GM23338 (cell line): ENCODE data around the gene TLR3. TPM values are rescaled to one million over a fixed set of nuclear protein-coding genes. Genes with fewer than 3 reads are reported as not detected.
A peak's percentile ranks its signal among the peaks of the same experiment; 100 is the strongest.

Experiments used
- ATAC-seq: fragments of 200-7000 bp; cut with Tn5 transposase; 3 replicates; pipeline ENCODE4 v1.9.1; 2020
- DNase-seq: peaks from one replicate; pipeline ENCODE4 v3.0.0-alpha.2; 2015; ENCODE audit warnings: low spot score
- H2AFZ ChIP-seq: fragments of 200-600 bp; sonication (generic); 2 replicates; pipeline ENCODE4 v1.8.0; 2016; ENCODE audit warnings: antibody characterized with exemption, mild to moderate bottlenecking, moderate library complexity
- H3F3A ChIP-seq: fragments of 200-600 bp; sonication (generic); replicated peaks from 2 replicates; pipeline ENCODE4 v1.8.0; 2017; ENCODE audit warnings: antibody characterized with exemption, mixed run types, low read depth
- H3K27ac ChIP-seq: fragments of 200-600 bp; sonication (generic); 2 replicates; pipeline ENCODE4 v1.6.1; 2016; ENCODE audit warnings: low read depth
- H3K27me3 ChIP-seq: fragments of 200-600 bp; sonication (generic); 2 replicates; pipeline ENCODE4 v1.8.0; 2016; ENCODE audit warnings: mild to moderate bottlenecking, mixed run types, moderate library complexity; ENCODE audit not compliant: insufficient read depth
- H3K36me3 ChIP-seq: fragments of 200-600 bp; sonication (generic); 2 replicates; pipeline ENCODE4 v1.8.0; 2016; ENCODE audit warnings: mild to moderate bottlenecking; ENCODE audit not compliant: insufficient read depth
- H3K4me1 ChIP-seq: fragments of 200-600 bp; sonication (generic); 2 replicates; pipeline ENCODE4 v1.8.0; 2016; ENCODE audit warnings: mild to moderate bottlenecking, moderate library complexity; ENCODE audit not compliant: insufficient read depth
- H3K4me2 ChIP-seq: fragments of 200-600 bp; sonication (generic); 2 replicates; pipeline ENCODE4 v1.7.1; 2017; ENCODE audit warnings: mixed run types
- H3K4me3 ChIP-seq: fragments of 200-600 bp; sonication (generic); 2 replicates; pipeline ENCODE4 v1.6.1; 2016; ENCODE audit warnings: mixed run types
- H3K79me2 ChIP-seq: fragments of 200-600 bp; sonication (generic); replicated peaks from 2 replicates; pipeline ENCODE4 v1.8.0; 2017; ENCODE audit warnings: mild to moderate bottlenecking; ENCODE audit not compliant: insufficient read depth
- H3K9me2 ChIP-seq: fragments of 200-600 bp; sonication (generic); 2 replicates; pipeline ENCODE4 v1.8.0; 2017; ENCODE audit not compliant: insufficient read depth
- H4K20me1 ChIP-seq: fragments of 200-600 bp; sonication (generic); replicated peaks from 2 replicates; pipeline ENCODE4 v1.8.0; 2017; ENCODE audit warnings: mild to moderate bottlenecking; ENCODE audit not compliant: insufficient read depth
- H3K27ac Mint-ChIP-seq: 2 replicates; pipeline ENCODE4 v1.8.0; 2020; ENCODE audit warnings: inconsistent platforms, mild to moderate bottlenecking, moderate library complexity, mixed read lengths
- H3K27me3 Mint-ChIP-seq: 3 replicates; pipeline ENCODE4 v1.8.0; 2022; ENCODE audit warnings: low read depth, mild to moderate bottlenecking, moderate library complexity, mixed read lengths, inconsistent platforms; ENCODE audit not compliant: insufficient read depth, poor library complexity
- H3K36me3 Mint-ChIP-seq: 3 replicates; pipeline ENCODE4 v1.8.0; 2021; ENCODE audit warnings: low read depth, mild to moderate bottlenecking, inconsistent platforms, moderate library complexity, mixed read lengths
- H3K4me1 Mint-ChIP-seq: 3 replicates; pipeline ENCODE4 v1.8.0; 2020; ENCODE audit warnings: mild to moderate bottlenecking, inconsistent platforms, mixed read lengths
- H3K4me3 Mint-ChIP-seq: 3 replicates; pipeline ENCODE4 v1.8.0; 2021; ENCODE audit warnings: moderate library complexity, mild to moderate bottlenecking, inconsistent platforms, mixed read lengths
- H3K9me3 Mint-ChIP-seq: 3 replicates; pipeline ENCODE4 v1.8.0; 2020; ENCODE audit warnings: moderate library complexity, mild to moderate bottlenecking, inconsistent platforms, mixed read lengths
- CREB1 ChIP-seq: fragments of 250-450 bp; sonication (Bioruptor Pico); IDR thresholded peaks from 2 replicates; pipeline ENCODE4 v1.5.0; 2020; ENCODE audit warnings: low read depth, mild to moderate bottlenecking, moderate library complexity
- NANOG ChIP-seq: IDR thresholded peaks from 2 replicates; pipeline ENCODE4 v1.6.1; 2016; ENCODE audit warnings: antibody characterized with exemption, borderline replicate concordance
- POLR2AphosphoS5 ChIP-seq: IDR thresholded peaks from 2 replicates; pipeline ENCODE4 v1.6.1; 2016; ENCODE audit warnings: antibody characterized with exemption, low read depth
- STAT1 ChIP-seq: IDR thresholded peaks from one replicate; pipeline ENCODE4 v1.6.1; 2016; ENCODE audit warnings: antibody characterized with exemption; ENCODE audit not compliant: unreplicated experiment
- ZNF114 ChIP-seq: fragments of 250-450 bp; sonication (Bioruptor Pico); IDR thresholded peaks from 2 replicates; pipeline ENCODE4 v1.5.0; 2020; ENCODE audit warnings: mild to moderate bottlenecking, moderate library complexity
- ZNF331 ChIP-seq: fragments of 250-450 bp; sonication (Bioruptor Pico); IDR thresholded peaks from 2 replicates; pipeline ENCODE4 v1.5.0; 2020; ENCODE audit warnings: low read depth, mild to moderate bottlenecking, moderate library complexity
- polyA plus RNA-seq: library from polyadenylated mRNA; unstranded; fragments of >200 nt; fragmentation: Nextera tagmentation; extraction: Ambion mirVana; gene quantifications from 2 replicates; pipeline ENCODE4 v1.2.1, GENCODE V29; 2016
- total RNA-seq: library from RNA; depleted of rRNA; stranded (reverse); fragments of >200 nt; shearing (Covaris generic); gene quantifications from 2 replicates; pipeline ENCODE4 v1.2.3, GENCODE V29; 2014
- TF ChIP-seq, protein P1 (sequence below): IDR thresholded peaks from one replicate; pipeline ENCODE4 v1.6.1; 2018; ENCODE audit warnings: antibody characterized with exemption; ENCODE audit not compliant: unreplicated experiment
- TF ChIP-seq, protein P2 (sequence below): IDR thresholded peaks from 2 replicates; pipeline ENCODE4 v1.6.1; 2016; ENCODE audit warnings: antibody characterized with exemption

TLR3 gene
- total and polyA plus RNA-seq, 2 experiments from 2014 or later: 0.32 to 0.38 TPM

DNA sequence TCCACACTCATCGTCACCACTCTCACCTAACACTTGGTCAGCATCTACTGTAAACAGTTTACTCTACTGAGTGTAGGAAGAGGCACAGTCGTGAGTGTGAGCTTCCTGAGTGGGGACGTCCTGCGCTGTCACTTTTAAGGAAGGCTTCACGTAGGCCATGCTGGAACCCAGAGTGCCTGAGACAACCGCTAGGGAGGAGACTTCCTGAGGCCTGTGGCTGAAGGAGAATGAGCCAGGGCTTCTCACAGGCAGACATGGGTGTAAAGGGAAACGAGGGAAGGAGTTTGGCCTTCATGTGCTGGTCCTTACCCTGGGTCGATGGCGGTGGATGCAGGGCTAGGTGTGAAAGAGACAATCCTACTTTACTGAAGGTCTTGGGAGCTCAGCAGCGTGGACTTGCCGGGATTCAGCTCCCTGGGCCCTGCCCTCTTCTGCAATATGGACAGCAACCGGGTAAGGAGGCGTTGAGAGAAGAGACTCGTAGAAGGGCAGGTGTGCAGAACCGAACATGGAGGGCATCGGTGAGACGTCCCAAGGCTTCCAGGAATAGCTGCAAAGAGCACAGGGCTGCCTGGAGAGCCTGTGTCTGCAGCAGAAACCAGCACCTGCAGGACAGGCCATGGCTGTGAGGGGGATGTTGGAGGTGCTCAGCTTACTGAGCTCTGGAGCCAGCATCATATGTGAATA, 48.7 kb upstream of the TLR3 start:
- peaks cover 2% of the 10 kb centered on the region; the same call in 1 of the 2 replicates for H3F3A ChIP-seq
- H3K9me3 Mint-ChIP-seq: peaks cover 9% of the 10 kb centered on the region; the same call in 2 of the 3 replicates

DNA sequence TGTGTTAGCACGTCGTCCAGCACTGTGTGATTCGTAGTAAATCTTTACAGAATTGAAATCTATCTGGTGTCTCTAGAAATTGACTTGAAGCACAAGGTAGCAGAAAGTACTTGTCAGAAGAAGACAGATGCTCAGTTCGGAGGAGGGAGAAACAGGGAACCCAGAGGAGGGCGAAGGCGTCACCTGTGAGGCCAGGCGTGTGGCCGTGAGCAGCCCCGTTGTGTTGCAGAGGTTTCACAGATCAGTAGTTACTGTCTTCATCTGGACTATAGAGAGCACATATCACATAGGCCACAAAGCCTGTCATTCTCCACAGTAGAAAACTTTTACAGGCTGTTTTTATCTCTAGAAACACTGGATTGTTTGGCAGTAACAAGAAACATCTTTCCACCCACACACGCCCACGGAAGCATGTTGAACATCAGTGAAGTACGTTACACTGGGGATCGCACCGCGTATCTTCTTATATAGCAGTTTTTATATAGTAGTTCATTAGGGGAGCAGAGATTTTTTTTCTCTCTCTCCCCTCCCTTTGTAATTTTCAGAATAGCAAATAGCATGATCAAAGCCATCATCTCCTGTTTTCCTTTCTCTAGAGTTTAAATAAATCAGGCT, 48.1 kb upstream of the TLR3 start:
- H3K4me3 Mint-ChIP-seq: no peak overlapping the region
- peaks cover 4% of the 10 kb centered on the region; the same call in 1 of the 2 replicates for H3K4me1 ChIP-seq
- no peak overlapping the region for H3K27ac ChIP-seq
- peaks cover 10% of the 10 kb centered on the region for H3K27me3 Mint-ChIP-seq
- DNase-seq: no peak
- H3K4me3 ChIP-seq: no peak overlapping the region
- H3K36me3 Mint-ChIP-seq: peaks cover 13% of the 10 kb centered on the region
- no peak overlapping the region for H3K27ac Mint-ChIP-seq
- no peak overlapping the region for H2AFZ ChIP-seq
- TF ChIP-seq, protein P1, sequence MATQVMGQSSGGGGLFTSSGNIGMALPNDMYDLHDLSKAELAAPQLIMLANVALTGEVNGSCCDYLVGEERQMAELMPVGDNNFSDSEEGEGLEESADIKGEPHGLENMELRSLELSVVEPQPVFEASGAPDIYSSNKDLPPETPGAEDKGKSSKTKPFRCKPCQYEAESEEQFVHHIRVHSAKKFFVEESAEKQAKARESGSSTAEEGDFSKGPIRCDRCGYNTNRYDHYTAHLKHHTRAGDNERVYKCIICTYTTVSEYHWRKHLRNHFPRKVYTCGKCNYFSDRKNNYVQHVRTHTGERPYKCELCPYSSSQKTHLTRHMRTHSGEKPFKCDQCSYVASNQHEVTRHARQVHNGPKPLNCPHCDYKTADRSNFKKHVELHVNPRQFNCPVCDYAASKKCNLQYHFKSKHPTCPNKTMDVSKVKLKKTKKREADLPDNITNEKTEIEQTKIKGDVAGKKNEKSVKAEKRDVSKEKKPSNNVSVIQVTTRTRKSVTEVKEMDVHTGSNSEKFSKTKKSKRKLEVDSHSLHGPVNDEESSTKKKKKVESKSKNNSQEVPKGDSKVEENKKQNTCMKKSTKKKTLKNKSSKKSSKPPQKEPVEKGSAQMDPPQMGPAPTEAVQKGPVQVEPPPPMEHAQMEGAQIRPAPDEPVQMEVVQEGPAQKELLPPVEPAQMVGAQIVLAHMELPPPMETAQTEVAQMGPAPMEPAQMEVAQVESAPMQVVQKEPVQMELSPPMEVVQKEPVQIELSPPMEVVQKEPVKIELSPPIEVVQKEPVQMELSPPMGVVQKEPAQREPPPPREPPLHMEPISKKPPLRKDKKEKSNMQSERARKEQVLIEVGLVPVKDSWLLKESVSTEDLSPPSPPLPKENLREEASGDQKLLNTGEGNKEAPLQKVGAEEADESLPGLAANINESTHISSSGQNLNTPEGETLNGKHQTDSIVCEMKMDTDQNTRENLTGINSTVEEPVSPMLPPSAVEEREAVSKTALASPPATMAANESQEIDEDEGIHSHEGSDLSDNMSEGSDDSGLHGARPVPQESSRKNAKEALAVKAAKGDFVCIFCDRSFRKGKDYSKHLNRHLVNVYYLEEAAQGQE: no peak
- no peak for TF ChIP-seq NANOG
- peaks cover 16% of the 10 kb centered on the region for H3K9me3 Mint-ChIP-seq
- no peaks in the 10 kb centered on the region for H4K20me1 ChIP-seq
- no peak overlapping the region for H3K4me2 ChIP-seq
- H3K79me2 ChIP-seq: no peaks in the 10 kb centered on the region
- no peaks in the 10 kb centered on the region for H3F3A ChIP-seq
- H3K27me3 ChIP-seq: no peaks in the 10 kb centered on the region
- ATAC-seq: no peak
- no peaks in the 10 kb centered on the region for H3K9me2 ChIP-seq
- no peaks in the 10 kb centered on the region for H3K36me3 ChIP-seq
- H3K4me1 Mint-ChIP-seq: peaks cover 19% of the 10 kb centered on the region

More for the DNA sequence above, 48.7 kb upstream of the TLR3 start:
- no peaks in the 10 kb centered on the region for H3K36me3 ChIP-seq
- no peak overlapping the region for H3K4me2 ChIP-seq
- H4K20me1 ChIP-seq: no peaks in the 10 kb centered on the region
- Mint-ChIP-seq H3K27ac (no peak overlapping the region), H3K27me3 (peaks cover 6% of the 10 kb centered on the region), H3K36me3 (peaks cover 9% of the 10 kb centered on the region), H3K4me3 (no peak overlapping the region), H3K4me1 (peaks cover 21% of the 10 kb centered on the region)
- H3K4me3 ChIP-seq: no peak overlapping the region
- H3K79me2 ChIP-seq: no peaks in the 10 kb centered on the region
- no peak for TF ChIP-seq ZNF114 (CRISPR knock-in tag)
- TF ChIP-seq, protein P1: no peak
- no peak for TF ChIP-seq POLR2AphosphoS5
- TF ChIP-seq STAT1: no peak
- TF ChIP-seq NANOG: no peak
- no peak for TF ChIP-seq CREB1 (CRISPR knock-in tag)
- TF ChIP-seq, protein P2, sequence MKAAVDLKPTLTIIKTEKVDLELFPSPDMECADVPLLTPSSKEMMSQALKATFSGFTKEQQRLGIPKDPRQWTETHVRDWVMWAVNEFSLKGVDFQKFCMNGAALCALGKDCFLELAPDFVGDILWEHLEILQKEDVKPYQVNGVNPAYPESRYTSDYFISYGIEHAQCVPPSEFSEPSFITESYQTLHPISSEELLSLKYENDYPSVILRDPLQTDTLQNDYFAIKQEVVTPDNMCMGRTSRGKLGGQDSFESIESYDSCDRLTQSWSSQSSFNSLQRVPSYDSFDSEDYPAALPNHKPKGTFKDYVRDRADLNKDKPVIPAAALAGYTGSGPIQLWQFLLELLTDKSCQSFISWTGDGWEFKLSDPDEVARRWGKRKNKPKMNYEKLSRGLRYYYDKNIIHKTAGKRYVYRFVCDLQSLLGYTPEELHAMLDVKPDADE: no peak
- TF ChIP-seq ZNF331 (CRISPR knock-in tag): no peak
- no peaks in the 10 kb centered on the region for H3K27me3 ChIP-seq
- H2AFZ ChIP-seq: 0 out of 2 replicates have a peak overlapping the region, but pooled peaks have one; percentile 10
- DNase-seq (no peak), ATAC-seq (no peak)
- peaks cover 4% of the 10 kb centered on the region; the same call in 1 of the 2 replicates for H3K4me1 ChIP-seq
- no peaks in the 10 kb centered on the region for H3K9me2 ChIP-seq
- no peak overlapping the region for H3K27ac ChIP-seq
